SK-N-SH (cell line): ENCODE measurements around the gene RET. TPM values are rescaled to one million over a fixed set of nuclear protein-coding genes. Genes with fewer than 3 reads are reported as not detected.

Experiments
- CTCF ChIA-PET: fragments of 300-600, 350-600 bp; formaldehyde crosslinking; extraction: SDS; loops from one replicate; lab custom pipeline; 2021; lab: Yijun Ruan, JAX
- POLR2A ChIA-PET: fragments of 350-600 bp; sonication (Branson Sonifier 250); formaldehyde crosslinking; extraction: SDS; loops from one replicate; lab custom pipeline; 2020; ENCODE audit warnings: antibody characterized with exemption, inconsistent platforms; lab: Yijun Ruan, JAX
- DNase-seq: peaks from one replicate; pipeline ENCODE4 v3.0.0; 2012
- H2AFZ ChIP-seq: fragments of 200-600 bp; sonication (generic); 2 replicates; pipeline ENCODE4 v1.8.1; 2016; ENCODE audit warnings: antibody characterized with exemption, mild to moderate bottlenecking, low read depth
- H3F3A ChIP-seq: fragments of 200-600 bp; sonication (generic); replicated peaks from 2 replicates; pipeline ENCODE3; 2016; ENCODE audit warnings: antibody characterized with exemption, mild to moderate bottlenecking; ENCODE audit not compliant: insufficient read depth
- H3K27ac ChIP-seq, 2 experiments: fragments of 200-500 bp in 1 of 2; fragments of 200-600 bp in 1 of 2; sonication (Bioruptor generic) in 1 of 2; sonication (generic), shearing (Covaris generic) in 1 of 2; 2 replicates each; pipeline versions ENCODE4 v1.5.1 to v1.6.1; 2014 to 2016; ENCODE audit warnings: low read depth in 2 of 2, inconsistent platforms in 1 of 2, low read length in 1 of 2, mild to moderate bottlenecking in 1 of 2, mixed read lengths in 1 of 2
- H3K27me3 ChIP-seq: fragments of 200-600 bp; sonication (generic), shearing (Covaris generic); 2 replicates; pipeline ENCODE4 v1.6.1; 2016; ENCODE audit warnings: mixed run types; ENCODE audit not compliant: insufficient read depth
- H3K36me3 ChIP-seq, 2 experiments: fragments of 200-500 bp in 1 of 2; fragments of 200-600 bp in 1 of 2; sonication (Bioruptor generic) in 1 of 2; sonication (generic) in 1 of 2; replicated peaks in 1 of 2; 2 replicates each; pipeline versions ENCODE3 to v1.5.1; 2014 to 2016; ENCODE audit warnings: low read length in 1 of 2, mild to moderate bottlenecking in 1 of 2; ENCODE audit not compliant: insufficient read depth in 2 of 2, control insufficient read depth in 1 of 2
- H3K4me1 ChIP-seq, 2 experiments: fragments of 200-500 bp in 1 of 2; fragments of 200-600 bp in 1 of 2; sonication (Bioruptor generic) in 1 of 2; sonication (generic), shearing (Covaris generic) in 1 of 2; 2 replicates each; pipeline versions ENCODE4 v1.5.1 to v1.6.1; 2014 to 2016; ENCODE audit warnings: low read depth in 1 of 2, low read length in 1 of 2, mixed run types in 1 of 2; ENCODE audit not compliant: insufficient read depth in 2 of 2, control insufficient read depth in 1 of 2
- H3K4me2 ChIP-seq: fragments of 200-600 bp; sonication (generic), shearing (Covaris generic); 2 replicates; pipeline ENCODE4 v1.6.1; 2017; ENCODE audit warnings: mixed run types
- H3K4me3 ChIP-seq, 2 experiments: fragments of 200-500 bp in 1 of 2; fragments of 200-600 bp in 1 of 2; sonication (Bioruptor generic) in 1 of 2; sonication (generic), shearing (Covaris generic) in 1 of 2; 2 replicates each; pipeline versions ENCODE4 v1.5.1 to v1.8.1; 2014 to 2016; ENCODE audit warnings: low read depth in 2 of 2, inconsistent platforms in 1 of 2, low read length in 1 of 2, mild to moderate bottlenecking in 1 of 2, mixed read lengths in 1 of 2, moderate library complexity in 1 of 2
- H3K79me2 ChIP-seq: fragments of 200-600 bp; sonication (generic); 2 replicates; pipeline ENCODE4 v1.8.1; 2017; ENCODE audit warnings: mild to moderate bottlenecking; ENCODE audit not compliant: insufficient read depth
- H3K9ac ChIP-seq: fragments of 200-600 bp; sonication (generic); 2 replicates; pipeline ENCODE4 v1.6.1; 2017; ENCODE audit warnings: mixed run types
- H3K9me2 ChIP-seq: fragments of 200-600 bp; sonication (generic); 2 replicates; pipeline ENCODE4 v1.6.1; 2017; ENCODE audit warnings: mixed run types
- H3K9me3 ChIP-seq: fragments of 200-600 bp; sonication (generic); 2 replicates; pipeline ENCODE4 v1.6.1; 2017; ENCODE audit warnings: mixed run types, mild to moderate bottlenecking, moderate library complexity
- H4K20me1 ChIP-seq: fragments of 200-600 bp; sonication (generic); 2 replicates; pipeline ENCODE4 v1.6.1; 2017; ENCODE audit warnings: mild to moderate bottlenecking, mixed run types; ENCODE audit not compliant: insufficient read depth
- EZH2phosphoT487 ChIP-seq: fragments of 200-600 bp; sonication (generic); IDR thresholded peaks from 2 replicates; pipeline ENCODE4 v1.6.1; 2017; ENCODE audit warnings: low read depth, mixed run types, mild to moderate bottlenecking, antibody characterized with exemption, moderate library complexity, borderline replicate concordance
- FOSL2 ChIP-seq: IDR thresholded peaks from 2 replicates; pipeline ENCODE4 v1.4.0; 2012; ENCODE audit warnings: low read depth, mild to moderate bottlenecking, moderate library complexity, borderline replicate concordance
- FOXJ3 ChIP-seq: sonication (generic); formaldehyde crosslinking; IDR thresholded peaks from 2 replicates; pipeline ENCODE4 v1.5.1; 2020; ENCODE audit warnings: mild to moderate bottlenecking, missing genetic modification reagents
- FOXM1 ChIP-seq: IDR thresholded peaks from 2 replicates; pipeline ENCODE4 v1.4.0; 2012; ENCODE audit warnings: low read depth, mild to moderate bottlenecking
- IRF3 ChIP-seq: fragments of 150-350 bp; IDR thresholded peaks from 2 replicates; pipeline ENCODE4 v1.6.1; 2016; ENCODE audit warnings: mild to moderate bottlenecking, low read depth, low read length
- JUND ChIP-seq: IDR thresholded peaks from 2 replicates; pipeline ENCODE4 v1.4.0; 2012
- NFIC ChIP-seq: IDR thresholded peaks from 2 replicates; pipeline ENCODE4 v1.4.0; 2012; ENCODE audit warnings: borderline replicate concordance
- NRF1 ChIP-seq: IDR thresholded peaks from 2 replicates; pipeline ENCODE4 v1.6.1; 2012; ENCODE audit warnings: low read depth, mild to moderate bottlenecking, low read length
- RCOR1 ChIP-seq: fragments of 150-350 bp; IDR thresholded peaks from 2 replicates; pipeline ENCODE4 v1.6.1; 2017; ENCODE audit warnings: antibody characterized with exemption, low read length
- REST ChIP-seq: IDR thresholded peaks from 2 replicates; pipeline ENCODE4 v1.6.1; 2012; ENCODE audit warnings: mild to moderate bottlenecking, low read depth, low read length, moderate library complexity
- RFX5 ChIP-seq: IDR thresholded peaks from 2 replicates; pipeline ENCODE4 v1.6.1; 2012; ENCODE audit warnings: mild to moderate bottlenecking, improper control_type of control experiment, low read length
- RXRA ChIP-seq: IDR thresholded peaks from 2 replicates; pipeline ENCODE4 v1.4.0; 2012; ENCODE audit warnings: low read depth, mild to moderate bottlenecking, borderline replicate concordance
- SIN3A ChIP-seq: IDR thresholded peaks from 2 replicates; pipeline ENCODE4 v1.6.1; 2012; ENCODE audit warnings: low read depth, mild to moderate bottlenecking, low read length, moderate library complexity, borderline replicate concordance
- TAF1 ChIP-seq: IDR thresholded peaks from 2 replicates; pipeline ENCODE4 v1.6.1; 2012; ENCODE audit warnings: low read depth, mild to moderate bottlenecking, low read length, moderate library complexity, borderline replicate concordance
- TCF12 ChIP-seq: IDR thresholded peaks from 2 replicates; pipeline ENCODE4 v1.4.0; 2012
- TEAD4 ChIP-seq: IDR thresholded peaks from 2 replicates; pipeline ENCODE4 v1.4.0; 2012; ENCODE audit warnings: mild to moderate bottlenecking, borderline replicate concordance; ENCODE audit not compliant: insufficient read depth
- USF2 ChIP-seq: fragments of 150-350 bp; IDR thresholded peaks from 2 replicates; pipeline ENCODE4 v1.6.1; 2017; ENCODE audit warnings: antibody characterized with exemption, low read length, low read depth, borderline replicate concordance
- WGBS: methylation state at CpG from one replicate; pipeline ENCODE4 v1.1.6; 2017; ENCODE audit warnings: low lambda C conversion rate; 5-methylcytosine and 5-hydroxymethylcytosine counted together
- polyA plus RNA-seq, 3 experiments: library from polyadenylated mRNA; depleted of rRNA; stranded (reverse); fragments of >200 nt; gene quantifications; 2 replicates each; pipeline ENCODE4 v1.2.3, GENCODE V29; 2012

RET gene
- polyA plus RNA-seq, 1 of the 3 experiments (the other 2 are of a cell fraction), result 3.2 TPM

GRCh38 chr10:43160046-43160920 lies 83.4 kb downstream of the RET start:
- Histone ChIP-seq H3K9me2 (no peaks in the 10 kb centered on the region), H4K20me1 (no peaks in the 10 kb centered on the region; the same call in 1 of the 2 replicates), H3K4me1 (peaks cover 0 to 5% of the 10 kb centered on the region in 2 experiments; a peak in 2 of 4 replicates), H2AFZ (no peak overlapping the region), H3K27ac (peak overlapping the region in 1 of 2 experiments; percentile 21; a peak in 1 of 4 replicates), H3K9ac (no peak overlapping the region), H3K4me2 (no peak overlapping the region), H3K4me3 (no peak overlapping the region), H3K36me3 (peaks cover 24 to 29% of the 10 kb centered on the region in 2 experiments), H3K79me2 (peaks cover 27% of the 10 kb centered on the region), H3F3A (no peaks in the 10 kb centered on the region), H3K27me3 (no peaks in the 10 kb centered on the region), H3K9me3 (no peaks in the 10 kb centered on the region)
- WGBS, result 33% methylated on average over 1 of the region's 1 CpG
- TF ChIP-seq NFIC, result no peak
- no peak for TF ChIP-seq TAF1
- 0 out of 2 replicates have a peak, but pooled peaks have one; percentile 17 for TF ChIP-seq JUND
- TF ChIP-seq USF2, result no peak
- no peak for TF ChIP-seq TEAD4
- TF ChIP-seq FOSL2, result peak; percentile 55; the same call in 1 of the 2 replicates
- TF ChIP-seq TCF12, result no peak
- no peak for TF ChIP-seq RXRA
- TF ChIP-seq FOXJ3 (CRISPR knock-in tag), result no peak
- no peak for TF ChIP-seq FOXM1
- TF ChIP-seq IRF3, result no peak
- TF ChIP-seq SIN3A, result no peak
- no peak for DNase-seq
- CTCF ChIA-PET, result interaction anchor here (1.1 kb wide), 1 partner anchor 96 kb away, joined by 3 read pairs; no protein-coding TSS in a partner anchor
- POLR2A ChIA-PET, result no interaction called here

- no peak overlapping the region for H3K4me2 ChIP-seq
- peaks cover 3 to 5% of the 10 kb centered on the region in 2 experiments; a peak in 2 of 4 replicates for H3K4me1 ChIP-seq
- no peak overlapping the region for H3K4me3 ChIP-seq
- no peaks in the 10 kb centered on the region; the same call in 1 of the 2 replicates for H4K20me1 ChIP-seq
- H3K27me3 ChIP-seq, result no peaks in the 10 kb centered on the region
- no peaks in the 10 kb centered on the region for H3K9me3 ChIP-seq
- ChIA-PET POLR2A (no interaction called here), CTCF (interaction anchor here (1.4 kb wide), 1 partner anchor 11 kb away, joined by 6 read pairs; no protein-coding TSS in a partner anchor)
- DNase-seq, result no peak
- peaks cover 21% of the 10 kb centered on the region for H3K79me2 ChIP-seq
- no peak overlapping the region for H2AFZ ChIP-seq
- no peaks in the 10 kb centered on the region for H3K9me2 ChIP-seq
- H3K9ac ChIP-seq, result 0 out of 2 replicates have a peak overlapping the region, but pooled peaks have one; percentile 9
- H3K36me3 ChIP-seq, result peaks cover 24 to 29% of the 10 kb centered on the region in 2 experiments
- WGBS, result 93% methylated on average over 2 of the region's 2 CpGs
- peak overlapping the region in 1 of 2 experiments; percentile 21; a peak in 1 of 4 replicates for H3K27ac ChIP-seq
- no peaks in the 10 kb centered on the region for H3F3A ChIP-seq
- no peak for TF ChIP-seq EZH2phosphoT487
- TF ChIP-seq TEAD4, result no peak
- TF ChIP-seq USF2, result no peak
- no peak for TF ChIP-seq RFX5
- TF ChIP-seq REST, result no peak
- no peak for TF ChIP-seq SIN3A
- no peak for TF ChIP-seq NRF1
- TF ChIP-seq IRF3, result no peak
- no peak for TF ChIP-seq RCOR1
Observed at GRCh38 chr10:43160921-43161255, 84.0 kb downstream of the RET start.
